Inflammatory macrophage (primary cell): ENCODE measurements around the gene HK1.
"Not testable (repeated sequence)": the region's sequence is repeated elsewhere in the genome, so short reads cannot be mapped to it uniquely, and the experiment has no call there.

Source experiments
- DNase-seq, 2 donors: peaks; one replicate each; pipeline ENCODE4 v3.0.0-alpha.2; 2020 to 2022

HK1 gene

GRCh38 chr10:69312528-69312927 lies 34.2 kb downstream of the HK1 start:
- no peak for DNase-seq

GRCh38 chr10:69315100-69315542 lies 36.8 kb downstream of the HK1 start:
- no peak for DNase-seq

GRCh38 chr10:69315610-69316312 lies 37.5 kb downstream of the HK1 start:
- no peak for DNase-seq

- DNase-seq, result no peak
These were observed 38.2 kb downstream of the HK1 start for GRCh38 chr10:69316313-69317059.

GRCh38 chr10:69317175-69317604 lies 38.9 kb downstream of the HK1 start:
- no peak for DNase-seq

GRCh38 chr10:69317626-69318105 lies 39.4 kb downstream of the HK1 start:
- DNase-seq, result no peak

- peak; percentile 93 to 94 for DNase-seq
These were observed 40.0 kb downstream of the HK1 start for GRCh38 chr10:69318106-69318866.

- DNase-seq, result peak; percentile 60 to 68
These were observed 40.8 kb downstream of the HK1 start for GRCh38 chr10:69318867-69319727.

GRCh38 chr10:69319841-69320316 lies 41.6 kb downstream of the HK1 start:
- DNase-seq, result no peak

GRCh38 chr10:69320521-69320920 lies 42.2 kb downstream of the HK1 start:
- DNase-seq, result no peak

- peak in 1 of 2 donors; percentile 38 for DNase-seq
These were observed 42.9 kb downstream of the HK1 start for GRCh38 chr10:69321039-69321715.

- DNase-seq, result no peak
These were observed 43.6 kb downstream of the HK1 start for GRCh38 chr10:69321865-69322264.

GRCh38 chr10:69322346-69322745 lies 44.0 kb downstream of the HK1 start:
- DNase-seq, result not testable (repeated sequence)

- DNase-seq, result no peak
These were observed 45.3 kb downstream of the HK1 start for GRCh38 chr10:69323622-69324021.

GRCh38 chr10:69324583-69324982 lies 46.3 kb downstream of the HK1 start:
- no peak for DNase-seq

- not testable (repeated sequence) for DNase-seq
These were observed 47.6 kb downstream of the HK1 start for GRCh38 chr10:69325637-69326523.

- DNase-seq, result no peak
These were observed 48.4 kb downstream of the HK1 start for GRCh38 chr10:69326692-69327091.

- DNase-seq, result peak; percentile 75 to 86
These were observed 49.4 kb downstream of the HK1 start for GRCh38 chr10:69327463-69328379.

- no peak for DNase-seq
These were observed 50.1 kb downstream of the HK1 start for GRCh38 chr10:69328380-69328735.
